ENCODE results near the gene ATP8A2. TPM values are rescaled to one million over a fixed set of nuclear protein-coding genes. Genes with fewer than 3 reads are reported as not detected.

ATP8A2 gene
- total and polyA plus RNA-seq, 9 of the 15 experiments (the other 6 are each of a cell fraction or from before 2014, with no cell fraction given) = under 0.01 to 0.33 (median 0.06) TPM; not detected in 4

GRCh38 chr13:25806264-25806974 lies 434.6 kb downstream of the ATP8A2 start:
- Histone ChIP-seq H3K27me3 (ENCODE audit: control insufficient read depth in 2 of 2, insufficient read depth in 2 of 2, low read length in 2 of 2) (no peaks in the 10 kb centered on the region), H3K4me3 (no peak overlapping the region), H3K4me1 (replicated peaks in 1 of 2; ENCODE audit: control insufficient read depth in 2 of 2, insufficient read depth in 2 of 2, low read length in 2 of 2) (no peaks in the 10 kb centered on the region), H3K79me2 (ENCODE audit: control insufficient read depth, insufficient read depth, low read length) (no peaks in the 10 kb centered on the region), H3K36me3 (ENCODE audit: control insufficient read depth, insufficient read depth, low read length) (no peaks in the 10 kb centered on the region), H4K20me1 (replicated peaks; ENCODE audit: control insufficient read depth, insufficient read depth, low read length) (no peaks in the 10 kb centered on the region), H3K9me1 (ENCODE audit: control insufficient read depth, insufficient read depth, low read length) (no peaks in the 10 kb centered on the region), H2AFZ (ENCODE audit: low read depth, low read length) (no peak overlapping the region), H3K9ac (ENCODE audit: insufficient read depth in 1 of 2, low read depth in 2 of 2, low read length in 2 of 2) (no peak overlapping the region), H3K4me2 (ENCODE audit: insufficient read depth, low read length) (no peak overlapping the region), H3K9me3 (replicated peaks; ENCODE audit: control insufficient read depth, insufficient read depth, low read depth, low read length) (no peaks in the 10 kb centered on the region), H3K27ac (ENCODE audit: extremely low read depth, low read depth, low read length) (no peak overlapping the region)
- intact Hi-C loops (cut with micrococcal nuclease) = no loop called here
- ChIA-PET POLR2A (interaction anchor here (0.6 kb wide), 1 partner anchor 225 kb away, joined by 3 read pairs; no protein-coding TSS in a partner anchor), CTCF (ENCODE audit: low intra/inter-chr PET ratio) (no interaction called here)
- FAIRE-seq = no peak
- no peak for ATAC-seq
- in situ Hi-C loops (cut with MboI) = no loop called here
- WGBS (ENCODE audit: insufficient coverage, low coverage, missing lambda C conversion rate) = 5% methylated on average over 4 of the region's 4 CpGs
- DNase-seq (ENCODE audit: extremely low read depth in 1 of 4, low spot score in 3 of 4) = no peak
- BruUV-seq (replicated peaks) = no TSS peak
- TF ChIP-seq MCM5 (IDR thresholded peaks at IDR 0.05; ENCODE audit: low read depth) (no peak), PRMT5 (CRISPR knock-in tag; IDR thresholded peaks at IDR 0.05) (no peak), HMBOX1 (IDR thresholded peaks at IDR 0.05) (no peak), SFPQ (IDR thresholded peaks at IDR 0.05; ENCODE audit: low read depth, low read length) (no peak), FIP1L1 (IDR thresholded peaks at IDR 0.05; ENCODE audit: low read depth, low read length, poor library complexity, severe bottlenecking) (no peak), MECOM (CRISPR knock-in tag; IDR thresholded peaks at IDR 0.05) (no peak), TFAM (CRISPR knock-in tag; conservative IDR thresholded peaks at IDR 0.05) (no peak), ETV1 (tag; conservative IDR thresholded peaks at IDR 0.05; ENCODE audit: low read depth) (no peak), RBBP5 (IDR thresholded peaks at IDR 0.05; ENCODE audit: borderline replicate concordance, insufficient read depth, low read length, poor library complexity, severe bottlenecking) (no peak), ZBTB11 (CRISPR knock-in tag; IDR thresholded peaks at IDR 0.05) (no peak), CBFA2T3 (IDR thresholded peaks at IDR 0.05) (no peak)

Data from K562 (cell line).